Stimulated activated CD4-positive, alpha-beta T cell treated with anti-CD3 and anti-CD28 coated beads, TNF-alpha, amount 100 ng/mL, for 24 hours (primary cell): ENCODE data around the gene FHIP2A.
"Not testable (repeated sequence)": the region's sequence is repeated elsewhere in the genome, so short reads cannot be mapped to it uniquely, and the experiment has no call there.

Source experiments
- DNase-seq, 3 experiments: peaks; one replicate each; pipeline ENCODE4 v3.0.0-alpha.2; 2020; ENCODE audit warnings: low read depth in 3 of 3

The FHIP2A gene

GRCh38 chr10:114857288-114857565 is 35.6 kb downstream of the FHIP2A start:
- DNase-seq = not testable (repeated sequence)

- DNase-seq = no peak
These were observed 36.5 kb downstream of the FHIP2A start for GRCh38 chr10:114857922-114858629.

GRCh38 chr10:114859222-114859621 is 37.6 kb downstream of the FHIP2A start:
- no peak for DNase-seq

GRCh38 chr10:114862456-114862855 is 40.9 kb downstream of the FHIP2A start:
- no peak for DNase-seq

- DNase-seq = no peak
These were observed 45.8 kb downstream of the FHIP2A start for GRCh38 chr10:114867365-114867764.

- no peak for DNase-seq
These were observed 47.4 kb downstream of the FHIP2A start for GRCh38 chr10:114868870-114869519.

GRCh38 chr10:114869520-114869892 is 47.9 kb downstream of the FHIP2A start:
- DNase-seq = no peak

- no peak for DNase-seq
These were observed 48.9 kb downstream of the FHIP2A start for GRCh38 chr10:114870486-114870885.

- no peak for DNase-seq
These were observed 49.8 kb downstream of the FHIP2A start for GRCh38 chr10:114871379-114871778.
